DOHH2 (cell line): Measurements from ENCODE around the gene CPXM2.

Experiments
- EZH2phosphoT487 ChIP-seq: fragments of 200-600 bp; sonication (generic); IDR thresholded peaks from 2 replicates; pipeline ENCODE4 v1.6.1; 2017; ENCODE audit warnings: borderline replicate concordance, mild to moderate bottlenecking, antibody characterized with exemption, low read length, moderate library complexity, mixed read lengths
- TF ChIP-seq, protein P1 (sequence below): fragments of 200-600 bp; sonication (generic); IDR thresholded peaks from one replicate; pipeline ENCODE4 v1.5.1; 2014; ENCODE audit warnings: antibody characterized with exemption, mild to moderate bottlenecking, low read depth, low read length; ENCODE audit not compliant: poor library complexity, severe bottlenecking

DNA sequence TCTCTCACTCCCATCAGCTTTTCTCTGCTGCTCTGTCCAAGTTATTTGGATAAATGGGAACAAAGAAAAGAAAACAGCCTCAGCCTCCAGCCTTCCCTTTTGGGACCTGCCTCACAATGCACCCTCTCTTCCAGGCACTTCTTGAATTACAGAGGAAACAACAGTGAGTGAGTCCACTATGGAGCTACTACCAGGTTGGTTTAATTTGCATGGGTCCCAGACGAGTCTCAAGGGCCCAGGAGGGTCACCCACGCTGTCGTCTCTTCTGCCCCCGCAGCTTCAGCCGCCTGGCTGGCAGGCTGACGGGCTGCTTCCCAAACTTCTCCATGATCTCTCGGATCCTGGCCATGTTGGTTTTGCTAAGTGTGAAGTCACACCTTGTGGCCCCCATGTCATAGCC lies 145.1 kb downstream of the CPXM2 start:
- TF ChIP-seq, protein P1, sequence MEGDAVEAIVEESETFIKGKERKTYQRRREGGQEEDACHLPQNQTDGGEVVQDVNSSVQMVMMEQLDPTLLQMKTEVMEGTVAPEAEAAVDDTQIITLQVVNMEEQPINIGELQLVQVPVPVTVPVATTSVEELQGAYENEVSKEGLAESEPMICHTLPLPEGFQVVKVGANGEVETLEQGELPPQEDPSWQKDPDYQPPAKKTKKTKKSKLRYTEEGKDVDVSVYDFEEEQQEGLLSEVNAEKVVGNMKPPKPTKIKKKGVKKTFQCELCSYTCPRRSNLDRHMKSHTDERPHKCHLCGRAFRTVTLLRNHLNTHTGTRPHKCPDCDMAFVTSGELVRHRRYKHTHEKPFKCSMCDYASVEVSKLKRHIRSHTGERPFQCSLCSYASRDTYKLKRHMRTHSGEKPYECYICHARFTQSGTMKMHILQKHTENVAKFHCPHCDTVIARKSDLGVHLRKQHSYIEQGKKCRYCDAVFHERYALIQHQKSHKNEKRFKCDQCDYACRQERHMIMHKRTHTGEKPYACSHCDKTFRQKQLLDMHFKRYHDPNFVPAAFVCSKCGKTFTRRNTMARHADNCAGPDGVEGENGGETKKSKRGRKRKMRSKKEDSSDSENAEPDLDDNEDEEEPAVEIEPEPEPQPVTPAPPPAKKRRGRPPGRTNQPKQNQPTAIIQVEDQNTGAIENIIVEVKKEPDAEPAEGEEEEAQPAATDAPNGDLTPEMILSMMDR = no peak
- no peak for TF ChIP-seq EZH2phosphoT487
